Measurements from ENCODE around the gene MALT1.

DNA sequence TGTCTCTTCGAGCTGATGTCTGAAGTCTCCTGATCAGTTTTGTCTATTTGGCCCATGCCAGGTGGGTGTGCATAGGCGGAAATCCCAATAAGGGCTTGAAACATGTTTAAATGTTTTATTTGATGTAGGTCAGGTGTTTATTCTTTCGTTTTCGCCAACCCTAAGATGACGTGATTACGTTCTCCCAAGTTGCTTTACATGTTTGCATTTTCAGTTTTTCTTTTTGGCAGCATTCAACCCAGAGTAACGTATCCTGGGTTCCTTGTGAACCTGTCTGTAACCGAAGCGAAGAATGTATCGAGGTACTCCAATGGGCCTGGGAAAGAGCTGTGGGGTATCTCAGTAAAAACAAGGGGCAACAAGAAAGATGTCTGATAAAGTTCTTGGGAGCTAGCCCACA lies 45.4 kb upstream of the MALT1 start:
- TF ChIP-seq, protein P1, sequence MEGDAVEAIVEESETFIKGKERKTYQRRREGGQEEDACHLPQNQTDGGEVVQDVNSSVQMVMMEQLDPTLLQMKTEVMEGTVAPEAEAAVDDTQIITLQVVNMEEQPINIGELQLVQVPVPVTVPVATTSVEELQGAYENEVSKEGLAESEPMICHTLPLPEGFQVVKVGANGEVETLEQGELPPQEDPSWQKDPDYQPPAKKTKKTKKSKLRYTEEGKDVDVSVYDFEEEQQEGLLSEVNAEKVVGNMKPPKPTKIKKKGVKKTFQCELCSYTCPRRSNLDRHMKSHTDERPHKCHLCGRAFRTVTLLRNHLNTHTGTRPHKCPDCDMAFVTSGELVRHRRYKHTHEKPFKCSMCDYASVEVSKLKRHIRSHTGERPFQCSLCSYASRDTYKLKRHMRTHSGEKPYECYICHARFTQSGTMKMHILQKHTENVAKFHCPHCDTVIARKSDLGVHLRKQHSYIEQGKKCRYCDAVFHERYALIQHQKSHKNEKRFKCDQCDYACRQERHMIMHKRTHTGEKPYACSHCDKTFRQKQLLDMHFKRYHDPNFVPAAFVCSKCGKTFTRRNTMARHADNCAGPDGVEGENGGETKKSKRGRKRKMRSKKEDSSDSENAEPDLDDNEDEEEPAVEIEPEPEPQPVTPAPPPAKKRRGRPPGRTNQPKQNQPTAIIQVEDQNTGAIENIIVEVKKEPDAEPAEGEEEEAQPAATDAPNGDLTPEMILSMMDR (IDR thresholded peaks at IDR 0.05), result no peak
- TF ChIP-seq POLR2A (IDR thresholded peaks at IDR 0.05) (no peak), POLR2AphosphoS5 (IDR thresholded peaks at IDR 0.05) (no peak)
